Epidermal melanocyte (primary cell): ENCODE data around the gene NOTCH1.
A peak's percentile ranks its signal among the peaks of the same experiment; 100 is the strongest.

Source experiments
- DNase-seq: peaks from one replicate; pipeline ENCODE4 v3.0.0; 2011; ENCODE audit warnings: low spot score; ENCODE audit not compliant: insufficient read length

The NOTCH1 gene

GRCh38 chr9:136531904-136532798, 13.7 kb downstream of the NOTCH1 start:
- no peak for DNase-seq

- no peak for DNase-seq
Observed at GRCh38 chr9:136531186-136531903, 14.5 kb downstream of the NOTCH1 start.

- DNase-seq, result no peak
Observed at GRCh38 chr9:136530461-136531089, 15.3 kb downstream of the NOTCH1 start.

- no peak for DNase-seq
Observed at GRCh38 chr9:136529516-136530460, 16.1 kb downstream of the NOTCH1 start.

- DNase-seq, result no peak
Observed at GRCh38 chr9:136528716-136529341, 17.0 kb downstream of the NOTCH1 start.

- DNase-seq, result no peak
Observed at GRCh38 chr9:136527721-136528710, 17.8 kb downstream of the NOTCH1 start.

GRCh38 chr9:136527131-136527530, 18.7 kb downstream of the NOTCH1 start:
- no peak for DNase-seq

- no peak for DNase-seq
Observed at GRCh38 chr9:136526625-136527066, 19.2 kb downstream of the NOTCH1 start.

GRCh38 chr9:136525841-136526499, 19.9 kb downstream of the NOTCH1 start:
- DNase-seq, result peak; percentile 95

GRCh38 chr9:136525207-136525606, 20.6 kb downstream of the NOTCH1 start:
- DNase-seq, result no peak

- no peak for DNase-seq
Observed at GRCh38 chr9:136522314-136523237, 23.3 kb downstream of the NOTCH1 start.

- DNase-seq, result no peak
Observed at GRCh38 chr9:136521537-136521936, 24.3 kb downstream of the NOTCH1 start.

- DNase-seq, result no peak
Observed at GRCh38 chr9:136520053-136520540, 25.8 kb downstream of the NOTCH1 start.

- DNase-seq, result no peak
Observed at GRCh38 chr9:136519263-136520052, 26.4 kb downstream of the NOTCH1 start.

GRCh38 chr9:136518623-136519022, 27.2 kb downstream of the NOTCH1 start:
- DNase-seq, result no peak

GRCh38 chr9:136517950-136518349, 27.9 kb downstream of the NOTCH1 start:
- DNase-seq, result no peak
